Erythroblast (primary cell): ENCODE results near the gene TRPM6.

Experiments
- GATA1 ChIP-seq: IDR thresholded peaks from 2 replicates; pipeline ENCODE4 v1.6.1; 2011; ENCODE audit warnings: low read depth, mild to moderate bottlenecking, control low read depth, low read length, moderate library complexity
- POLR2A ChIP-seq: IDR thresholded peaks from 2 replicates; pipeline ENCODE4 v1.6.1; 2011; ENCODE audit warnings: mild to moderate bottlenecking, low read length

DNA sequence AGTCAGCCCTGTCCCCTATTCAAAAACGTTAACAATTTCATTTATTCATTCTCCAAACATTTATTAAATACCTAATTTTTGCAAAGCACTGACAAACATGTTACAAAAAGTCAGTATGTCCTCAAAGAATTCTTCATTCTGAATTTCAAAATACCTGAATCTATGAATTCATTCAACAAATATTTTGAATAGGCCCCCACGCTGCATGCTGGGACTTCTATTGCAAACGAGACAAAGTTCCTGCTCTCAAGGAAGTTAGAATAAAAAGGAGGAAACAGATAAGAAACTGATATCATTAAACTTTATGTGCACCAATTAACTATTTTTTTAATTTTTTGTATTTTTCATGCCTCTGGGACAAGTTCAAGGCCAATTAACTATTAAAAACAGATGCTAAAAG, 26.6 kb downstream of the TRPM6 start:
- TF ChIP-seq POLR2A (no peak), GATA1 (no peak)
